B cell (primary cell): ENCODE results near the gene FBXO42. TPM values are rescaled to one million over a fixed set of nuclear protein-coding genes. Genes with fewer than 3 reads are reported as not detected.
"Not testable (repeated sequence)": the region's sequence is repeated elsewhere in the genome, so short reads cannot be mapped to it uniquely, and the experiment has no call there.

Source experiments
- ATAC-seq: fragments of 200-7000 bp; cut with Tn5 transposase; one replicate; pipeline ENCODE4 v1.10.0; 2021; ENCODE audit warnings: low read depth, mild to moderate bottlenecking, moderate number of reproducible peaks, moderate library complexity
- CTCF ChIA-PET: fragments of 350-600 bp; sonication (Branson Sonifier 250); formaldehyde crosslinking; loops from one replicate; lab custom pipeline; 2021; ENCODE audit warnings: antibody characterized with exemption, inconsistent platforms; lab: Charles Lee
- POLR2A ChIA-PET: fragments of 350-600 bp; sonication (Branson Sonifier 250); formaldehyde crosslinking; loops from one replicate; lab custom pipeline; 2021; ENCODE audit warnings: antibody characterized with exemption; lab: Charles Lee
- DNase-seq: peaks from one replicate; pipeline ENCODE4 v3.0.0; 2013
- H2AFZ ChIP-seq: 2 replicates; pipeline ENCODE4 v1.6.1; 2012; ENCODE audit warnings: mild to moderate bottlenecking, low read depth, low read length; ENCODE audit not compliant: insufficient read depth, poor library complexity, severe bottlenecking
- H3K27ac ChIP-seq, 2 donors: 1 replicate in 1 of 2; 2 replicates in 1 of 2; pipeline ENCODE4 v1.5.1; 2012 to 2013; ENCODE audit warnings: low read length in 2 of 2, mild to moderate bottlenecking in 2 of 2, moderate library complexity in 1 of 2
- H3K27me3 ChIP-seq, 4 experiments: fragments of 200-600 bp in 1 of 4; sonication (generic) in 1 of 4; replicated peaks in 1 of 4; 1 replicate in 2 of 4; 2 replicates in 2 of 4; pipeline versions ENCODE4 v1.6.1 to v1.7.0; 2013 to 2016; ENCODE audit warnings: low read length in 3 of 4, mild to moderate bottlenecking in 2 of 4, mixed read lengths in 1 of 4, moderate library complexity in 1 of 4; ENCODE audit not compliant: insufficient read depth in 4 of 4, control insufficient read depth in 3 of 4; ENCODE audit errors: control extremely low read depth in 1 of 4
- H3K36me3 ChIP-seq, 2 experiments: replicated peaks in 1 of 2; 1 replicate in 1 of 2; 2 replicates in 1 of 2; pipeline versions ENCODE4 v1.6.1 to v1.7.1; 2013; ENCODE audit warnings: low read length in 1 of 2; ENCODE audit not compliant: insufficient read depth in 2 of 2, control insufficient read depth in 1 of 2; ENCODE audit errors: control extremely low read depth in 1 of 2, extremely low read depth in 1 of 2
- H3K4me1 ChIP-seq, 2 donors: fragments of 200-600 bp in 1 of 2; sonication (generic) in 1 of 2; 1 replicate in 1 of 2; 2 replicates in 1 of 2; pipeline versions ENCODE4 v1.5.1 to v1.6.1; 2013 to 2017; ENCODE audit warnings: low read length in 2 of 2; ENCODE audit not compliant: control insufficient read depth in 2 of 2, insufficient read depth in 2 of 2
- H3K4me2 ChIP-seq: replicated peaks from 2 replicates; pipeline ENCODE3; 2012; ENCODE audit warnings: mild to moderate bottlenecking, low read depth, low read length; ENCODE audit not compliant: poor library complexity, severe bottlenecking
- H3K4me3 ChIP-seq, 5 experiments: fragments of 200-600 bp in 1 of 5; sonication (generic) in 1 of 5; 1 replicate in 3 of 5; 2 replicates in 2 of 5; pipeline versions ENCODE4 v1.5.1 to v1.7.0; 2011 to 2016; ENCODE audit warnings: low read length in 4 of 5, mild to moderate bottlenecking in 4 of 5, low read depth in 2 of 5, control low read depth in 1 of 5, moderate library complexity in 1 of 5; ENCODE audit not compliant: insufficient read depth in 1 of 5; ENCODE audit errors: control extremely low read depth in 1 of 5, extremely low read depth in 1 of 5
- H3K79me2 ChIP-seq: fragments of 200-600 bp; sonication (generic); one replicate; pipeline ENCODE4 v1.6.0; 2016; ENCODE audit warnings: low read length; ENCODE audit not compliant: control insufficient read depth, insufficient read depth
- H3K9ac ChIP-seq: fragments of 200-600 bp; sonication (generic); 2 replicates; pipeline ENCODE4 v1.6.1; 2017; ENCODE audit warnings: mild to moderate bottlenecking, low read length, moderate library complexity
- H3K9me3 ChIP-seq, 3 donors: one replicate each; pipeline versions ENCODE4 v1.6.1 to v1.7.1; 2013; ENCODE audit warnings: low read length in 2 of 3; ENCODE audit not compliant: control insufficient read depth in 2 of 3, insufficient read depth in 1 of 3; ENCODE audit errors: control extremely low read depth in 1 of 3
- H4K20me1 ChIP-seq: 2 replicates; pipeline ENCODE4 v1.6.0; 2012; ENCODE audit warnings: mild to moderate bottlenecking, low read length; ENCODE audit not compliant: insufficient read depth, control insufficient read depth, poor library complexity, severe bottlenecking
- H3K27ac Mint-ChIP-seq: one replicate; pipeline ENCODE4 v1.8.0; 2021; ENCODE audit warnings: mixed read lengths
- H3K27me3 Mint-ChIP-seq: one replicate; pipeline ENCODE4 v1.8.0; 2021; ENCODE audit warnings: mixed read lengths
- H3K4me1 Mint-ChIP-seq: one replicate; pipeline ENCODE4 v1.8.0; 2021; ENCODE audit warnings: mixed read lengths
- H3K4me3 Mint-ChIP-seq: one replicate; pipeline ENCODE4 v1.8.0; 2021; ENCODE audit warnings: mixed read lengths
- H3K9me3 Mint-ChIP-seq: one replicate; pipeline ENCODE4 v1.8.0; 2022; ENCODE audit warnings: mixed read lengths; ENCODE audit not compliant: insufficient read depth
- CTCF ChIP-seq: fragments of 200-600 bp; IDR thresholded peaks from one replicate; pipeline ENCODE4 v1.8.0; 2022; ENCODE audit warnings: antibody characterized with exemption, mild to moderate bottlenecking
- EZH2 ChIP-seq: IDR thresholded peaks from 2 replicates; pipeline ENCODE4 v1.6.1; 2012; ENCODE audit warnings: borderline replicate concordance, low read depth, mild to moderate bottlenecking, moderate library complexity, low read length; ENCODE audit not compliant: insufficient read depth, poor library complexity, severe bottlenecking
- WGBS: methylation state at CpG from one replicate; pipeline ENCODE4 v1.1.5; 2013; ENCODE audit warnings: missing lambda C conversion rate; ENCODE audit not compliant: insufficient coverage; 5-methylcytosine and 5-hydroxymethylcytosine counted together
- intact Hi-C: fragments of 100-400 bp; cut with micrococcal nuclease; formaldehyde crosslinking; loops from one replicate; pipeline ENCODE4 v1.10.0; 2022
- polyA plus RNA-seq: library from polyadenylated mRNA; depleted of rRNA; stranded (reverse); fragments of >200 nt; gene quantifications from 2 replicates; pipeline ENCODE4 v1.2.3, GENCODE V29; 2012
- total RNA-seq, 2 donors: library from RNA; stranded (reverse); fragments of 120-200 nt in 1 of 2; gene quantifications; 1 replicate in 1 of 2; 2 replicates in 1 of 2; pipeline versions ENCODE4 v1.2.3 to v1.2.4, GENCODE V29; 2013 to 2022

FBXO42 gene
- total and polyA plus RNA-seq, 2 donors (not counting 1 experiment from before 2014, with no cell fraction given): 17.2 to 33.1 TPM

- ATAC-seq (no peak), DNase-seq (no peak)
- Mint-ChIP-seq H3K27ac (no peak overlapping the region), H3K9me3 (no peaks in the 10 kb centered on the region), H3K4me1 (peaks cover 25% of the 10 kb centered on the region), H3K27me3 (no peaks in the 10 kb centered on the region), H3K4me3 (no peak overlapping the region)
- Histone ChIP-seq H3K9me3 (no peaks in the 10 kb centered on the region), H3K79me2 (peaks cover 85% of the 10 kb centered on the region), H3K9ac (no peak overlapping the region), H4K20me1 (peaks cover 38% of the 10 kb centered on the region), H3K4me1 (peaks cover 19 to 30% of the 10 kb centered on the region in 2 donors), H2AFZ (no peak overlapping the region), H3K27me3 (no peaks in the 10 kb centered on the region), H3K4me2 (no peak overlapping the region), H3K4me3 (no peak overlapping the region), H3K36me3 (no peaks in the 10 kb centered on the region), H3K27ac (no peak overlapping the region)
- intact Hi-C loops: no loop called here
- TF ChIP-seq CTCF (no peak), EZH2 (no peak)
- POLR2A ChIA-PET: no interaction called here
- WGBS: 100% methylated on average over 7 of the region's 14 CpGs
- CTCF ChIA-PET: interaction anchor here (0.7 to 2.7 kb wide), 3 partner anchors 14 to 503 kb away, joined by 4 to 10 read pairs (median 5); no protein-coding TSS in a partner anchor
These were observed 3.7 kb downstream of the FBXO42 start for GRCh38 chr1:16348414-16349182.

- DNase-seq, H3K27ac Mint-ChIP-seq, POLR2A ChIA-PET, H3K27me3 ChIP-seq, H3K9me3 ChIP-seq, H3K4me3 Mint-ChIP-seq, H3K9ac ChIP-seq, H3K4me1 ChIP-seq, H3K36me3 ChIP-seq, H3K4me2 ChIP-seq, H3K27ac ChIP-seq, H3K4me3 ChIP-seq, intact Hi-C loops, H3K9me3 Mint-ChIP-seq, CTCF ChIA-PET, H3K27me3 Mint-ChIP-seq, ATAC-seq, H2AFZ ChIP-seq: not testable (repeated sequence)
- H3K4me1 Mint-ChIP-seq: peaks cover 14% of the 10 kb centered on the region
- Histone ChIP-seq H4K20me1 (peaks cover 71% of the 10 kb centered on the region), H3K79me2 (peaks cover 100% of the 10 kb centered on the region)
- WGBS: 100% methylated on average over 2 of the region's 6 CpGs
These were observed 9.0 kb downstream of the FBXO42 start for GRCh38 chr1:16343276-16343675.
